MCF 10A (cell line): Measurements from ENCODE around the gene OR2T34. TPM values are rescaled to one million over a fixed set of nuclear protein-coding genes. Genes with fewer than 3 reads are reported as not detected.
"Not testable (repeated sequence)": the region's sequence is repeated elsewhere in the genome, so short reads cannot be mapped to it uniquely, and the experiment has no call there.

Experiments
- BruUV-seq: library from RNA; stranded (reverse); fragments of 400-500 nt; replicated peaks from 2 replicates; lab custom pipeline; 2021; lab: Mats Ljungman, UMichigan
- CTCF ChIA-PET: fragments of 300-600 bp; sonication (Branson Sonifier 250); formaldehyde crosslinking; extraction: SDS; loops from one replicate; lab custom pipeline; 2021; ENCODE audit warnings: antibody characterized with exemption, inconsistent platforms; lab: Yijun Ruan, JAX
- POLR2A ChIA-PET: fragments of 300-600, 350-650 bp; sonication (Branson Sonifier 250); formaldehyde crosslinking; extraction: SDS; loops from one replicate; lab custom pipeline; 2020; ENCODE audit warnings: antibody characterized with exemption, inconsistent platforms; lab: Yijun Ruan, JAX
- DNase-seq: peaks from one replicate; pipeline ENCODE4 v3.0.0-alpha.2; 2018; ENCODE audit not compliant: unreplicated experiment
- H3K27ac Mint-ChIP-seq: one replicate; pipeline ENCODE4 v1.8.0; 2022; ENCODE audit warnings: mild to moderate bottlenecking, low read depth, mixed read lengths; ENCODE audit not compliant: unreplicated experiment
- H3K27me3 Mint-ChIP-seq: one replicate; pipeline ENCODE4 v1.8.0; 2022; ENCODE audit warnings: mixed read lengths; ENCODE audit not compliant: insufficient read depth, unreplicated experiment
- H3K36me3 Mint-ChIP-seq: one replicate; pipeline ENCODE4 v1.8.0; 2022; ENCODE audit warnings: mild to moderate bottlenecking, moderate library complexity, mixed read lengths; ENCODE audit not compliant: insufficient read depth, unreplicated experiment
- H3K4me1 Mint-ChIP-seq: one replicate; pipeline ENCODE4 v1.8.0; 2022; ENCODE audit warnings: mixed read lengths; ENCODE audit not compliant: insufficient read depth, unreplicated experiment
- H3K4me3 Mint-ChIP-seq: one replicate; pipeline ENCODE4 v1.8.0; 2022; ENCODE audit warnings: mild to moderate bottlenecking, moderate library complexity, mixed read lengths; ENCODE audit not compliant: unreplicated experiment
- H3K9me3 Mint-ChIP-seq: one replicate; pipeline ENCODE4 v1.8.0; 2022; ENCODE audit warnings: mixed read lengths; ENCODE audit not compliant: unreplicated experiment
- intact Hi-C: fragments of 100-400 bp; cut with micrococcal nuclease; formaldehyde crosslinking; loops from 2 replicates; pipeline ENCODE4 v1.14.1; 2022
- total RNA-seq: library from RNA; stranded (reverse); gene quantifications from 2 replicates; pipeline ENCODE4 v1.2.3, GENCODE V29; 2022

Gene OR2T34
- total RNA-seq, 1 experiment from 2014 or later, result not detected

- H3K27me3 Mint-ChIP-seq, DNase-seq, H3K4me1 Mint-ChIP-seq, POLR2A ChIA-PET, H3K4me3 Mint-ChIP-seq, BruUV-seq, intact Hi-C loops, H3K9me3 Mint-ChIP-seq, H3K27ac Mint-ChIP-seq, CTCF ChIA-PET, H3K36me3 Mint-ChIP-seq: not testable (repeated sequence)
These were observed 27.2 kb downstream of the OR2T34 start for GRCh38 chr1:248547383-248547782.

- H3K9me3 Mint-ChIP-seq, H3K4me3 Mint-ChIP-seq, H3K27me3 Mint-ChIP-seq, BruUV-seq, DNase-seq, intact Hi-C loops, POLR2A ChIA-PET, H3K27ac Mint-ChIP-seq, H3K4me1 Mint-ChIP-seq, H3K36me3 Mint-ChIP-seq, CTCF ChIA-PET: not testable (repeated sequence)
These were observed 37.1 kb downstream of the OR2T34 start for GRCh38 chr1:248537449-248537848.

Other genes starting within 250 kb of the OR2T34 start
- not detected in 2 replicates for gene OR14C36, start 226.0 kb downstream of the OR2T34 start, total RNA-seq
- not detected in 2 replicates for gene OR2T4, start 213.1 kb downstream of the OR2T34 start, total RNA-seq
- not detected in 2 replicates for gene OR2T6, start 199.0 kb downstream of the OR2T34 start, total RNA-seq
- not detected in 2 replicates for gene OR2T1, start 171.7 kb downstream of the OR2T34 start, total RNA-seq
- gene OR2T2, start 129.1 kb downstream of the OR2T34 start, total RNA-seq, result not detected in 2 replicates
- gene OR2T3, start 101.4 kb downstream of the OR2T34 start, total RNA-seq, result not detected in 2 replicates
- not detected in 2 replicates for gene OR2T5, start 86.2 kb downstream of the OR2T34 start, total RNA-seq
- not detected in 2 replicates for gene OR2G6, start 66.7 kb downstream of the OR2T34 start, total RNA-seq
- not detected in 2 replicates for gene OR2T29, start 12.0 kb downstream of the OR2T34 start, total RNA-seq
- gene OR2T10, start 22.9 kb upstream of the OR2T34 start, total RNA-seq, result not detected in 2 replicates
- gene OR2T11, start 60.3 kb upstream of the OR2T34 start, total RNA-seq, result not detected in 2 replicates
- not detected in 2 replicates for gene OR2T35, start 70.5 kb upstream of the OR2T34 start, total RNA-seq
- not detected in 2 replicates for gene OR2T27, start 80.8 kb upstream of the OR2T34 start, total RNA-seq
- gene OR14I1, start 128.0 kb upstream of the OR2T34 start, total RNA-seq, result not detected in 2 replicates
- not detected in 2 replicates for gene LYPD8, start 181.0 kb upstream of the OR2T34 start, total RNA-seq